ENCODE measurements around the gene XRCC4. TPM values are rescaled to one million over a fixed set of nuclear protein-coding genes. Genes with fewer than 3 reads are reported as not detected.

The XRCC4 gene
- total and polyA plus RNA-seq, 2 of the 8 experiments (the other 6 are each of a cell fraction or from before 2014, with no cell fraction given): 3.0 to 8.3 TPM

DNA sequence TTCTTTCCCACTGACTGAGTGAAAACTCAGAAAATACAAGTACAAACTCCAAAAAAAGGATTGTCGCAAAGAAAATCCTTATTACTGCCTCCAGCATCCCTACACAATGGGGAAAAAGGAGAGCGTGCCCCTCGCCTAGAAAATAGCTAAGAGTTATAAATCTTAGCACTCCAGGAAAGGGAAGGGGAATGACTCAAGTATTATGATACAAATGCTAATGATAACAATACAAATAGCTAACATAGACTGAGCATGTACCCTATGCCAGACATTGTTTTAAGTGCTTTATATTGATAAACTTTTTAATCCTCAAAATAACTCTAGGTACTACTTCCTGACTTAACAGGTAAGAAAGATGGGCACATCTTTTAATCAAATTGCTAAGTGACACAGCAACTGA, 323.4 kb downstream of the XRCC4 start:
- no peak overlapping the region for H4K5ac ChIP-seq (ENCODE audit: insufficient read length, low read depth, low read length)
- no peak overlapping the region for H3K23ac ChIP-seq (ENCODE audit: insufficient read length)
- no peak overlapping the region for H3K14ac ChIP-seq (ENCODE audit: insufficient read length)
- H2BK20ac ChIP-seq (ENCODE audit: low read length): no peak overlapping the region
- H3K79me1 ChIP-seq (ENCODE audit: low read depth, low read length): no peaks in the 10 kb centered on the region
- FAIRE-seq (no peak), DNase-seq (ENCODE audit: low read depth in 1 of 2, low spot score in 2 of 2) (no peak)
- no peak overlapping the region for H4K8ac ChIP-seq (ENCODE audit: extremely low read depth, insufficient read depth, low read length)
- H3K56ac ChIP-seq (replicated peaks; ENCODE audit: insufficient read length, low read depth, low read length): no peak overlapping the region
- H3K27me3 ChIP-seq (replicated peaks in 1 of 4; ENCODE audit: control insufficient read depth in 3 of 4, extremely low read depth in 1 of 4, insufficient read depth in 3 of 4, low read length in 3 of 4): no peaks in the 10 kb centered on the region
- H2AK5ac ChIP-seq (ENCODE audit: low read depth, low read length): no peak overlapping the region
- ChIA-PET CTCF (ENCODE audit: partially characterized antibody) (interaction anchor here (0.7 to 1.1 kb wide), 3 partner anchors 10 to 29 kb away, joined by 3 to 4 read pairs (median 3); no protein-coding TSS in a partner anchor), POLR2A (ENCODE audit: partially characterized antibody) (interaction anchor here (1.4 to 1.7 kb wide), 2 partner anchors 9 to 14 kb away, joined by 3 to 6 read pairs; no protein-coding TSS in a partner anchor)
- H4K20me1 ChIP-seq (replicated peaks in 1 of 2; ENCODE audit: control insufficient read depth in 1 of 2, insufficient read depth in 2 of 2, low read length in 2 of 2): no peaks in the 10 kb centered on the region
- no peak overlapping the region for H3K18ac ChIP-seq (ENCODE audit: extremely low read depth, low read length)
- H2BK12ac ChIP-seq (ENCODE audit: low read depth, low read length): no peak overlapping the region
- H3K27ac ChIP-seq (ENCODE audit: low read depth, low read length): no peak overlapping the region
- no peaks in the 10 kb centered on the region for H3K23me2 ChIP-seq (ENCODE audit: low read depth, low read length)
- peaks cover 0 to 5% (median 1%) of the 10 kb centered on the region in 4 experiments; a peak in 2 of 7 replicates for H3K4me1 ChIP-seq (replicated peaks in 1 of 4; ENCODE audit: control insufficient read depth in 3 of 4, insufficient read depth in 4 of 4, low read length in 3 of 4)
- no peak overlapping the region for H3K9ac ChIP-seq (replicated peaks in 1 of 4; ENCODE audit: extremely low read depth in 1 of 4, low read depth in 3 of 4, low read length in 3 of 4)
- H4K91ac ChIP-seq (replicated peaks; ENCODE audit: insufficient read length, low read length): no peak overlapping the region
- no peaks in the 10 kb centered on the region for H3K36me3 ChIP-seq (ENCODE audit: control insufficient read depth in 2 of 4, insufficient read depth in 4 of 4, low read length in 3 of 4)
- H3K9me3 ChIP-seq (ENCODE audit: insufficient read depth in 2 of 2, low read depth in 1 of 2, low read length in 1 of 2): no peaks in the 10 kb centered on the region
- no peak overlapping the region for H3K4me2 ChIP-seq (ENCODE audit: insufficient read depth in 1 of 2, low read depth in 2 of 2, low read length in 2 of 2)
- H2BK120ac ChIP-seq (replicated peaks; ENCODE audit: low read depth, low read length): no peak overlapping the region
- no peak overlapping the region for H2BK15ac ChIP-seq (ENCODE audit: low read length)
- no peaks in the 10 kb centered on the region for H3K79me2 ChIP-seq (ENCODE audit: control insufficient read depth in 1 of 2, insufficient read depth in 2 of 2, low read length in 2 of 2)
- 75% methylated on average over 3 of the region's 3 CpGs; no CpG with 5 or more reads in 1 of the 2 experiments for WGBS, 2 experiments (ENCODE audit: extremely low coverage in 1 of 2, insufficient coverage in 1 of 2, insufficient read length in 1 of 2, insufficient replicate concordance in 2 of 2, low coverage in 1 of 2, low lambda C conversion rate in 2 of 2, missing lambda C conversion rate in 1 of 2)
- H3K4me3 ChIP-seq (ENCODE audit: extremely low read depth in 1 of 4, insufficient read depth in 2 of 4, low read depth in 3 of 4, low read length in 4 of 4): no peak overlapping the region
- H2AFZ ChIP-seq (ENCODE audit: low read length): peak overlapping the region; percentile 97; the same call in 1 of the 2 replicates
- no peak overlapping the region for H2BK5ac ChIP-seq (ENCODE audit: low read depth, low read length)
- no peak overlapping the region for H3K4ac ChIP-seq (replicated peaks; ENCODE audit: insufficient read length, low read depth, low read length)
- TF ChIP-seq, protein P1, sequence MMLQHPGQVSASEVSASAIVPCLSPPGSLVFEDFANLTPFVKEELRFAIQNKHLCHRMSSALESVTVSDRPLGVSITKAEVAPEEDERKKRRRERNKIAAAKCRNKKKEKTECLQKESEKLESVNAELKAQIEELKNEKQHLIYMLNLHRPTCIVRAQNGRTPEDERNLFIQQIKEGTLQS (IDR thresholded peaks at IDR 0.05; ENCODE audit: insufficient read depth, low read depth, low read length): no peak
- no peak for TF ChIP-seq KDM4A (IDR thresholded peaks at IDR 0.05; ENCODE audit: low read depth, low read length, severe bottlenecking)
- no peak for TF ChIP-seq RNF2 (IDR thresholded peaks at IDR 0.05; ENCODE audit: borderline replicate concordance, low read depth, low read length, missing control alignments, poor library complexity, severe bottlenecking)
- no peak for TF ChIP-seq GABPA (IDR thresholded peaks at IDR 0.05; ENCODE audit: borderline replicate concordance, insufficient read depth, low read length)
- TF ChIP-seq SP2 (IDR thresholded peaks at IDR 0.05; ENCODE audit: low read length): no peak
- TF ChIP-seq PHF8 (conservative IDR thresholded peaks at IDR 0.05; ENCODE audit: low read depth, low read length): no peak
- TF ChIP-seq, protein P2, sequence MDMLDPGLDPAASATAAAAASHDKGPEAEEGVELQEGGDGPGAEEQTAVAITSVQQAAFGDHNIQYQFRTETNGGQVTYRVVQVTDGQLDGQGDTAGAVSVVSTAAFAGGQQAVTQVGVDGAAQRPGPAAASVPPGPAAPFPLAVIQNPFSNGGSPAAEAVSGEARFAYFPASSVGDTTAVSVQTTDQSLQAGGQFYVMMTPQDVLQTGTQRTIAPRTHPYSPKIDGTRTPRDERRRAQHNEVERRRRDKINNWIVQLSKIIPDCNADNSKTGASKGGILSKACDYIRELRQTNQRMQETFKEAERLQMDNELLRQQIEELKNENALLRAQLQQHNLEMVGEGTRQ (IDR thresholded peaks at IDR 0.05; ENCODE audit: low read length): no peak
- no peak for TF ChIP-seq JUND (IDR thresholded peaks at IDR 0.05; ENCODE audit: low read length)
- TF ChIP-seq KDM5A (IDR thresholded peaks at IDR 0.05; ENCODE audit: low read length): no peak
- no peak for TF ChIP-seq BCL11A (IDR thresholded peaks at IDR 0.05; ENCODE audit: low read depth in 2 of 2, low read length in 2 of 2)
- TF ChIP-seq BACH1 (IDR thresholded peaks at IDR 0.05; ENCODE audit: low read length): no peak
- TF ChIP-seq EZH2 (IDR thresholded peaks at IDR 0.05; ENCODE audit: low read depth, low read length, severe bottlenecking): no peak
